ENCODE measurements around the gene CLCN2. TPM values are rescaled to one million over a fixed set of nuclear protein-coding genes. Genes with fewer than 3 reads are reported as not detected.

Gene CLCN2
- total RNA-seq, 1 experiment from 2014 or later = 13.0 TPM

GRCh38 chr3:184368116-184368515, 6.7 kb upstream of the CLCN2 start:
- Histone ChIP-seq H2AFZ (ENCODE audit: low read length) (no peak overlapping the region), H3K27me3 (ENCODE audit: low read length) (no peaks in the 10 kb centered on the region), H3K9me3 (ENCODE audit: low read length) (no peaks in the 10 kb centered on the region), H3K4me2 (ENCODE audit: low read length) (no peak overlapping the region), H3K36me3 (ENCODE audit: low read depth, low read length) (peaks cover 26% of the 10 kb centered on the region), H3K9ac (ENCODE audit: low read length) (no peak overlapping the region), H3K4me1 (ENCODE audit: insufficient read depth, low read length) (peaks cover 15% of the 10 kb centered on the region), H4K20me1 (ENCODE audit: low read length) (peaks cover 24% of the 10 kb centered on the region), H3K4me3 (ENCODE audit: low read length) (no peak overlapping the region), H3K27ac (ENCODE audit: low read length) (no peak overlapping the region), H3K79me2 (ENCODE audit: low read length) (peaks cover 24% of the 10 kb centered on the region), H3K9me2 (replicated peaks; ENCODE audit: low read length) (no peaks in the 10 kb centered on the region), H3F3A (ENCODE audit: low read length, unreplicated experiment) (no peaks in the 10 kb centered on the region)
- no peak for TF ChIP-seq EZH2phosphoT487 (IDR thresholded peaks at IDR 0.05; ENCODE audit: borderline replicate concordance, low read length)
- TF ChIP-seq, protein P1, sequence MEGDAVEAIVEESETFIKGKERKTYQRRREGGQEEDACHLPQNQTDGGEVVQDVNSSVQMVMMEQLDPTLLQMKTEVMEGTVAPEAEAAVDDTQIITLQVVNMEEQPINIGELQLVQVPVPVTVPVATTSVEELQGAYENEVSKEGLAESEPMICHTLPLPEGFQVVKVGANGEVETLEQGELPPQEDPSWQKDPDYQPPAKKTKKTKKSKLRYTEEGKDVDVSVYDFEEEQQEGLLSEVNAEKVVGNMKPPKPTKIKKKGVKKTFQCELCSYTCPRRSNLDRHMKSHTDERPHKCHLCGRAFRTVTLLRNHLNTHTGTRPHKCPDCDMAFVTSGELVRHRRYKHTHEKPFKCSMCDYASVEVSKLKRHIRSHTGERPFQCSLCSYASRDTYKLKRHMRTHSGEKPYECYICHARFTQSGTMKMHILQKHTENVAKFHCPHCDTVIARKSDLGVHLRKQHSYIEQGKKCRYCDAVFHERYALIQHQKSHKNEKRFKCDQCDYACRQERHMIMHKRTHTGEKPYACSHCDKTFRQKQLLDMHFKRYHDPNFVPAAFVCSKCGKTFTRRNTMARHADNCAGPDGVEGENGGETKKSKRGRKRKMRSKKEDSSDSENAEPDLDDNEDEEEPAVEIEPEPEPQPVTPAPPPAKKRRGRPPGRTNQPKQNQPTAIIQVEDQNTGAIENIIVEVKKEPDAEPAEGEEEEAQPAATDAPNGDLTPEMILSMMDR (conservative IDR thresholded peaks at IDR 0.05; ENCODE audit: low read depth, low read length) = no peak
- TF ChIP-seq EZH2 (IDR thresholded peaks at IDR 0.05; ENCODE audit: low read length, unreplicated experiment) = no peak
- DNase-seq (no peak), ATAC-seq (no peak)
- POLR2A ChIA-PET (ENCODE audit: unreplicated experiment) = no interaction called here
- CTCF ChIA-PET = no interaction called here
- intact Hi-C loops (cut with micrococcal nuclease) = no loop called here
- BruUV-seq (replicated peaks) = no TSS peak

DNA sequence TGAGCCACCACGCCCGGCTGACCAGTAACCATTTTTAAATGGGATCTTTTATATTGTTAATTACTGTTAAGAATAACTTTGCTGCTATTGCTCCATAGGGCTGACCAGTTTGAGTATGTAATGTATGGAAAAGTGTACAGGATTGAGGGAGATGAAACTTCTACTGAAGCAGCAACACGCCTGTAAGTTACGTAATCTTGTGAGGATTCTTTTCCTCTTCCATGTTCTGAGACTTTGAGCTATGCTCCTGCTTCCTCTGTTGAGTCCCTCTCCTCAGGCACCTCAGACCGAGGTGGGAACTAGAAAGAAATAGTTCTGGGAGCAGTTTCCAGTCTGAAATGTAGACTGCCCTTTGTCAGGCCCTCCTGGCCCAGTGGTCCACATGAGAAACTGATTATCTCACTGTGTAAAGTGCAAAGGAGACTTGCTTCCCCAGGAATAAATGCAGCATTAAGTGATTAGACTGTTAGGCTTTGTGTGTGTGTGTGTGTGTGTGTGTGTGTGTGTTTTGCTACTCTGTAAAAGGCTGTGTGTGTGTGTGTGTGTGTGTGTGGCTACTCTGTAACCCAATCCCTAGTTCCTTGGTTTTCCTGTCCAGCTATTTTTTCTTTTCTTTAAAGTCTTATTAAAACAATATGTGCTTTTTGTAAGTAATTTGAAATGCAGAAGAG, 5.3 kb upstream of the CLCN2 start:
- Histone ChIP-seq H4K20me1 (ENCODE audit: low read length) (peaks cover 24% of the 10 kb centered on the region), H3K4me3 (ENCODE audit: low read length) (no peak overlapping the region), H3K4me1 (ENCODE audit: insufficient read depth, low read length) (peaks cover 15% of the 10 kb centered on the region), H2AFZ (ENCODE audit: low read length) (no peak overlapping the region), H3K9me3 (ENCODE audit: low read length) (no peaks in the 10 kb centered on the region), H3K9ac (ENCODE audit: low read length) (no peak overlapping the region), H3K36me3 (ENCODE audit: low read depth, low read length) (peaks cover 26% of the 10 kb centered on the region), H3K4me2 (ENCODE audit: low read length) (no peak overlapping the region), H3K27ac (ENCODE audit: low read length) (no peak overlapping the region), H3K27me3 (ENCODE audit: low read length) (no peaks in the 10 kb centered on the region), H3K79me2 (ENCODE audit: low read length) (peaks cover 24% of the 10 kb centered on the region), H3K9me2 (replicated peaks; ENCODE audit: low read length) (no peaks in the 10 kb centered on the region), H3F3A (ENCODE audit: low read length, unreplicated experiment) (no peaks in the 10 kb centered on the region)
- CTCF ChIA-PET = no interaction called here
- TF ChIP-seq EZH2 (IDR thresholded peaks at IDR 0.05; ENCODE audit: low read length, unreplicated experiment) (no peak), EZH2phosphoT487 (IDR thresholded peaks at IDR 0.05; ENCODE audit: borderline replicate concordance, low read length) (no peak)
- TF ChIP-seq, protein P1 (conservative IDR thresholded peaks at IDR 0.05; ENCODE audit: low read depth, low read length) = no peak
- BruUV-seq (replicated peaks) = no TSS peak
- intact Hi-C loops (cut with micrococcal nuclease) = no loop called here
- DNase-seq = peak; percentile 10
- POLR2A ChIA-PET (ENCODE audit: unreplicated experiment) = no interaction called here
- no peak for ATAC-seq

All from PC-3 (cell line).